Middle frontal gyrus (tissue), 1 donor: Measurements from ENCODE around the gene POLD2.

ENCODE experiments used
- DNase-seq: peaks from one replicate; pipeline ENCODE4 v3.0.0-alpha.2; 2015; ENCODE audit warnings: low spot score; ENCODE audit errors: extremely low spot score

POLD2 gene

DNA sequence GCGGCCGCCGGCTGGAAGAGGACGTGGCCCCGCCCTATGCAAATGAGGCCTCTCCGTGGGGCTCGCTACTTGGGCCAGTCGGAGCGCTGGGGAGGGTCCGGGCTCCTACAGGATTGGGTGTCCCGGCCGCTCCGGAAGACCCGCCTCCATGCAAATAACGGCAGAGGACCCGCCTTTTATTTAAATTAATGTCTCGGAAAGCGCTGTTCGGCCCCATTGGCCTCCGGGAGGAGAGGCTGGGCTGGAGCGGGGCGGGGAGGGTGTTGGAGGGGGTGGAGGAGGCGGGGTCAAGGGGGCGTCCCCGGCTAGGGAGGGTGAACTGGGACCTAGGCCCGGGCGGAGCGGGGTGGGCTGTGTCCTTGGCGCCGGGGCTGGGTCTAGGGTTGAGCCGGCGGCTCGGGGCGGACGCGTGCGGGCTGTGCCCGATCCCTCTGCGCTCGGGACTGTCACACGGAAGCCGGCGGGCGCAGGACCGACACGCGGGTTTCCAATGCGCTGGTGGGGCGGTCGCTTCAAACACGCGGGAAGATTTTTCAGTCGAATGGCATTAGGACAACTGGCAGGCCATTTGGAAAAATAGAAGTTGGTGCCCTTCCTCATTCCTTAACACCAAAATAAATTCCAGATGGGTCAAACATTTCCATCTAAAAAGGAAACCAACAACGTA lies 40.7 kb downstream of the POLD2 start:
- peak; percentile 97 for DNase-seq

- no peak for DNase-seq
These were observed 42.0 kb downstream of the POLD2 start for GRCh38 chr7:44081266-44081748.

- DNase-seq = no peak
These were observed 42.6 kb downstream of the POLD2 start for GRCh38 chr7:44080686-44081265.

- no peak for DNase-seq
These were observed 43.2 kb downstream of the POLD2 start for GRCh38 chr7:44080118-44080517.

DNA sequence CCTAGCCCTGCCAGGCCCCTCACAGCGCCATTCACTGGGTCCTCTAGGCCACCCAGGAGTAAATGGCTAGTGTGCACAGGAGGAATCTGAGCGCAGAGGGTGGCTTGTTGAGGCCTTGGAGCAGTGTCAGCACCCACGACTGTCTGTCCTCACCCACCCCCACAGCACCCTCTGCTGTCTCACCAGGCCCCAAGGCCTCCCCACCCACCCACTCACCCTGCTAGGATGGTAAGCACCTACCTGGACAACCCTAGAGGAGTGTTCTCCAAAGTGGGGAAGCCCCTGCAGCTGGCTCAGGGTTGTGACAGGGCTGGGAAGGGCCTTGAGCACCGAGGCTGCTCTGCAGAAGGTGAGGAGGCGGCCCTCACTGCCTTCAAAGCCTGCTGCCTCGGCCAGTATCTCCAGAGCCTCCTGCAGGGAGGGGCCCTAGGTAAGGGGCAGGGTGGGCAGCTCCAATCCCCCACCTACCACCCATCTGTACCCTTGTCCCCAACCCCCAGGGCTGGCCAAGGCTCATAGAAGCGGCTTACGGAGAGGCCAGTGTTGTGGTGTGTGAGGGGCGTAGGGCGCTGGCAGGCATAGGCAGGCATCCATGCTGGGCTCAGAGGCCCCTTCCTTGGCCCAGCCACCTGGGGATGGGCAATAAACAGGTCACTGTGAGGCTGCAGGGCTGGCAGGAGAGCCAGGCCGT lies 43.9 kb downstream of the POLD2 start:
- no peak for DNase-seq

- no peak for DNase-seq
These were observed 44.8 kb downstream of the POLD2 start for GRCh38 chr7:44078521-44078920.

- no peak for DNase-seq
These were observed 45.7 kb downstream of the POLD2 start for GRCh38 chr7:44077681-44078091.

GRCh38 chr7:44077061-44077460 lies 46.3 kb downstream of the POLD2 start:
- no peak for DNase-seq

GRCh38 chr7:44076101-44076895 lies 47.0 kb downstream of the POLD2 start:
- no peak for DNase-seq

- DNase-seq = no peak
These were observed 47.9 kb downstream of the POLD2 start for GRCh38 chr7:44075296-44076075.

- DNase-seq = no peak
These were observed 49.0 kb downstream of the POLD2 start for GRCh38 chr7:44074349-44074695.

DNA sequence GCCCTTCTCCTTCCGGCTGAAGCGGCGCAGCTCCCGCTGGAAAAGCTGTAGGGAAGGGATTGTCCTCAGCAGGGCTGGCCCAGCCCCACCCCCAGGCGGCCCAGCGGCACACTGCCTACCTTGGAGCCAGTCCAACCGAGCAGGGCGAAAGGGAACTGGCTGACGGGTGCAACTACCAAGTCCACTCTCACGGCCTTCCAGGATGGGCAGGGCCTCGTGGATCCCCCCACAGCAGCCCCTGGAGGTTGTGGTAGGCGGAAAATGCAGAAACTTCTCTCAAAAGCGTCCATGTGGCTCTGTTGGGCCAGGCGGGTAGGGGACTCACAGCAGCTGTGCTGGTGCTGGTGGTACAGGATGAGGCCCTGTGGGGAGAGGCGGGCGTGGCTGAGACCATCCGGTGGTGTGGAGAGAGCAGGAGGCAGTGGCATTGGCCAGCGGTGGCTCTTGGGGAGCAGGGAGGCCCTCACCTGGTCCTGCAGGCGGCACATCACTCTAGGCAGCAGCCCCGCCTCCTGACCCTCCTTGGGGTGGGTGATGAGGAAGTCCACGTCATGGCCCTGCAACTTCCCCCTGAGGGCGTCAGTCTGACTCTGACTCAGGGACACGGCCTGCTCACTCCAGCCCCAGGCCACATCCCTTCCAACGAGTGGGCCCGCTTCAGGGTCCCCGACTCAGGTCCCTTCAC lies 49.5 kb downstream of the POLD2 start:
- DNase-seq = no peak

GRCh38 chr7:44072364-44073231 lies 50.8 kb downstream of the POLD2 start:
- no peak for DNase-seq

GRCh38 chr7:44071726-44072363 lies 51.5 kb downstream of the POLD2 start:
- DNase-seq = no peak

GRCh38 chr7:44068054-44068453 lies 55.3 kb downstream of the POLD2 start:
- no peak for DNase-seq

- no peak for DNase-seq
These were observed 56.0 kb downstream of the POLD2 start for GRCh38 chr7:44067064-44067951.

DNA sequence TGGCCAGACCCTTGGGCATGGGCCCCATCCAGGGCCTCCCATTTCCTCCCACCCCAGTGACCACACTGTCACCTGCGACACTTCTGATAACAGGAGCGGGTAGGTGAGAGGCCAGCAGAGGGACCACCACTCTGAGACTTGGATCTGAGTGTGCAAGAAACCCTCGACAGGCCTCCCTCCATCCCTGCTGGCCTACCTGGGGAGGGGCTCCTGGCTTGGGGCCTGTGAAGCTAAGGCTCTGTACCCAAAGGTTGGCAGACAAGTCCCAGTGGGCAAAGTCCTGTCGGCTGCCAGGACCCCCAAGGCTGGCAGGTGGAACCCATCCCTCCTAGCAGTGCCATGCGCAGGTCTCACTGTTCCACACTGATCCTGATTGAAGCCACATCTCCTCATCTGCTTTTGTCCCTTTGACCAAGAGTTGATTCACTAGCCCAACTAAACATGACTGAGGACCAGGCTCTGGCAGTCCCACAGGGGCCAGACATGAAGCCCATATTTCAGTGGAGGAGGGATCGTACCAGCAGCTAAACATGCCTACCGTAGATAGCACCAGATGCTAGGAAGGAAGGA lies 56.8 kb downstream of the POLD2 start:
- DNase-seq = no peak

DNA sequence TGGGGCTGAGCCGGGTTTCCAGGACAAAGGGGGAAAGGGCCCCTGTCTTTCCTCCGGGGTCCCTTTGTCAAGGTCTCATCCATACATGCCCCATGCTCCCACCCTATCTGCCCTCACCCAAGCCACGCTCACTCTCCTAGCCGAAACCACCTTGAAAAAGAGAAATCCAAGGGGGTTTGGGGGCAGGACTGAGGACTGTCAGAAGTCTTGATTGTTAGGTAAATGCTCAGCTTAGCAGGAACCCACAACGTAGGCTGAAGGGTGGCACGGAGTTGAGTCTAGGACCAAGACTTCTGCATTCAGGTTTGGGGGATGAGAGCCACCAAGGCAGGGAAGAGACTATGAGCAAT lies 57.3 kb downstream of the POLD2 start:
- no peak for DNase-seq
